Mesenteric fat pad (tissue), 1 donor: Measurements from ENCODE around the gene HYKK. TPM values are rescaled to one million over a fixed set of nuclear protein-coding genes. Genes with fewer than 3 reads are reported as not detected.
"Not testable (repeated sequence)": the region's sequence is repeated elsewhere in the genome, so short reads cannot be mapped to it uniquely, and the experiment has no call there.

ENCODE experiments used
- DNase-seq: peaks from one replicate; pipeline ENCODE4 v3.0.0-alpha.2; 2020; ENCODE audit warnings: low spot score
- total RNA-seq: library from RNA; stranded (reverse); fragmentation: NEBNext Ultra II Directional; extraction: Animal tissue kit (Norgen Biotek cat#: 25700); gene quantifications from one replicate; pipeline ENCODE4 v1.2.1, GENCODE V29; 2021
- donor health status: DM: yes; HTN: yes; CAD: no.

HYKK gene
- total RNA-seq, 1 donor from 2014 or later, result 4.1 TPM

DNA sequence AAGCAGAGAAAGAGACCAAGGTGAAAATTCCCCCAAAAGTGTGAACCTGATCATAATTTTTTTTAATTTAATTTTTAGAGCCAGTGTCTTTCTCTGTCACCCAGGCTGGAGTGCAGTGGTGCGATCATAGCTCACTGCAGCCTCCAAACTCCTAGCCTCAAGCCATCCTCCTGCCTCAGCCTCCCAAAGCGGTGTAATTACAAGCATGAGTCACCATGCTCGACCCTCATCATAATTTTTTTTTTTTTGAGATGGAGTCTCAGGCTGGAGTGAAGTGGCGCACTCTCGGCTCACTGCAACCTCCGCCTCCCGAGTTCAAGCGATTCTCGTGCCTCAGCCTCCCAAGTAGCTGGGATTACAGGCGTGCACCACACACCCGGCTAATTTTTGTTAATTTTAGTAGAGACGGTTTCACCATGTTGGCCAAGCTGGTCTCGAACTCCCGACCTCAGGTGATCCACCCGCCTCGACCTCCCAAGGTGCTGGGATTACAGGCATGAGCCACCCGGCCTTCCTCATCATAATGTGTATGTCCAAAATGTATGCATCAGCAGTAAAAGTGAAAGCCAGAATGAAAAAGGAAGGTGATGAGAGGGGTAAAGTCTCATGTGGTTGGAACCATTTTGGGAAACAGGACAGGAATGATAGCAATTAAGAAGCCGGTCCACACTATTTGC, 32.2 kb downstream of the HYKK start:
- not testable (repeated sequence) for DNase-seq

DNA sequence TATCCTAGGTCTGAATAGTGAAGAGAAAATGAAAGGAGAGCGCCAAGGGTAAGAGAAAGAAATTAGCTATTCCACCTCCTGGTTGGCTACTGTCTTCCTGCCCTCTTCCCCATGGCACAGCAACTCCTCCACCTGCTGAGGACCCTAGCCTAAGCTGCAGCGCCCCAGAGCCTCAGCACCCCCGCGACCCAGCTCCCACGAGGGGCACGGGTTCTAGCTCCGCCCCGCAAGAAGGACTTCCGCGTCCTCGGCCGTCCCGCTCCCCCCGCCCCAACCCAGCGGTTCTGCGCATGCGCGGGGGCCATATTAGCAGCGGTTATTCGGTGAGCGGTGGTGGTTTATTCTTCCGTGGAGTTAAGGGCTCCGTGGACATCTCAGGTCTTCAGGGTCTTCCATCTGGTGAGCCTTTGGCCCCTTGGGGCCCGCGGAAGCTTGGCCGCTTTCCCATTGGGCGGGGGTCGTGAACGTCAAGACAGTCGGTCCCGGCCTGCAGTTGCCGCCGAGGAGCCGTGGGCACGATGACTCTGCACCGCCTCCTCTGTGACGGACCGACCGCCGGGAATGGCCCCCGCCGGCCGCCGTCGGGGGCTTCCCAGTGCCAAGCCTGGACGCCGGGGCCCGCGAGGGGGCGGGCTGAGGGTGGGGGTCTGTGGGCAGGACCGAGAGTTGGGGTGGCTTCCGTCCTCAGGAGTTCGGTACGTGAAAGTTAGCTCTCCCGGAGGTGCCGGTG, 32.9 kb downstream of the HYKK start, which contains the start of gene PSMA4:
TSS of gene PSMA4 (plus strand) at position 304 of the 730 bp plus-strand sequence. CDS start 1,484 bp downstream, outside the sequence.
- peak; percentile 97 for DNase-seq

DNA sequence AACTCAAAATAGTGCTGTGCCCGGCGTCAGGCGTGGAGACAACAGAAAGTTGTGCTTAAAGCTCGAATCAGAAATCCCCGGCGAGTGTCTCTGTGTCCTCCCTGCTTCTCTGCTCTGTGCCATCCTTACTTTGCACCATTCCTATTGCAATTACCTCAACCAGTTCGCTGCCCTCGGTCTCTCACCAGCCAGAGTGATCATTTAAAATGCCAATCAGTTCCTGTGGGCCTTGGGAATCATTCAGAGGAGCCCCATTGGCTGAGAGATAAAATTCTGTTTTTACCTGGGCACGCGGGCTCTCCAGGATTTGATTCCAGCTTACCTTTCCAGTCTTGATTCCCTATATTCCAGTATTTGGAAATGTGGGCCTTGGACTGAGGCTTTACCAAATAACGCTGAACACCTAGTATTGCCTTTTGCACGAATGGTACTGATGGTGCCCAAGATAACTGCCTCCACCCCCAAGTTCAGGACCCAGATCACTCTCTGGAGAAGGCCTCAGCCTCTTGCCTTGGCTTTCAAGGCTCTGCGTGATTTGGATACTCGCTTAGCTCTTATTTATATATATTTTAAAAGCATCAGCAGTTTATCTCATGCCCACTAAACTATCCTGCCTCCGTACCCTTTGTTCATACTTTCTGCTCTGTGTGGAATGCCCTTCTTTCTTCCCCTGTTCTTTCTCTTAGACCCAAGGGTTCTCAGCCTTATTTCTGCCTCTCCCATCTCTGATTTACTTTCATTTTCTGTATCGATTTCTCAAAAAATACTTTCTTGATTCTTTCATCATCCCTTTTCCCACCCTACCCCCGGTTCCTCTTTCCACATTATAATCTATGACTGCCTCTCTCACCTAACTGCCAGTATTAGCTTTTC, 33.7 kb downstream of the HYKK start:
- no peak for DNase-seq

DNA sequence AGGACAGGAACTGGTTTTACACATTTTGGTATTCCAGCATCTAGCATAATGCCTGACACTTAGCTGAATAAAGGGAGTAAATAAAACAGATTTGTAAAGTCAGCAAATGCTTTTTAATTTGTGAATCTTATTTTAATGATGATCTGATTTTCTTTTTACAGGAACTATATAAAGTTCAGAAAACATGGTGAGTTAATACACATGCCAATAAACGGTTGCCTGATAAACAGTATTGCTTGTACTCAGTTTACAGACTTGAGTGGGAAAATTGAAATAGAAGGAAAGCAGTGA, 34.3 kb downstream of the HYKK start:
- no peak for DNase-seq

GRCh38 chr15:78542647-78543046, 35.3 kb downstream of the HYKK start:
- no peak for DNase-seq

GRCh38 chr15:78550194-78550593, 42.8 kb downstream of the HYKK start:
- DNase-seq, result no peak

DNA sequence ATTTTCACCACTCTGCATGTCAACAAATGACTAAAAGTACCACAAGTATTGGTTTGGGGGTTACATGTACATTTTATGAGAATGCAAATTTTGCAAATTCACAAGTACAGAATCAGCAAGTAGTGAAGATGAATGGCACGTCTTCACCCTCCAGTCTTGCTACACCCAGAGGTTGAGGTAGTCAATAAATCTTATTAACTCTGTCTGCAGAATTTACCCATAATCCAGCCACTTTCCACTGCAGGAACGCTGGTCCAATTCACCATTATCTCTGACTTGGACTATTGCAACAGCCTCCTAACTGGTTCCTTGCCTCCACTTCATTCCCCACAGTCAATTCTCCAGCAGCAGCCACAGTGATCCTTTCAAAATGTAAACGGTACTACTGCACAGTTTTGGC, 43.4 kb downstream of the HYKK start:
- no peak for DNase-seq

GRCh38 chr15:78551902-78552301, 44.5 kb downstream of the HYKK start:
- DNase-seq, result no peak

- no peak for DNase-seq
Observed at GRCh38 chr15:78552597-78552996, 45.2 kb downstream of the HYKK start.

- not testable (repeated sequence) for DNase-seq
Observed at GRCh38 chr15:78560201-78560600, 52.8 kb downstream of the HYKK start.

DNA sequence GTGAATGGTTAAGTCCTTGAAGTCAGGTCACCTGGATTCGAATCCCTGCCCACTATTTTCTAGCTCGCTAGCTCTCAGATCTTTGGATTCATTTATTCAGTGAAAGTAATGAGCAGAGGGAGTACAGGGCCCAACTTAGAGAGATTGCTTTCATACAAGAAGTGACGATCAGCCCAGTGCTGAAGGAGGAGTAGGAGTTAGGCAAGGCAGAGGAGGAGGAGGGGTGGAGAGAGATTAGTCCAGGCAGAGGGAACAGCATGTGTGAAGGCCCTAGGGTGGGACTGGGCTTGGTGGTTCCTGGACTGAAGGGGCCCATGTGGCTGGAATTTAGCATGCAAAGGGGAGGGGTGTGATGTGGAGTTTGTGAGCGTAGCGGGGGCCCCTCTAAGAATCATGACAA, 54.1 kb downstream of the HYKK start:
- DNase-seq, result no peak

- DNase-seq, result no peak
Observed at GRCh38 chr15:78563092-78563491, 55.7 kb downstream of the HYKK start.

DNA sequence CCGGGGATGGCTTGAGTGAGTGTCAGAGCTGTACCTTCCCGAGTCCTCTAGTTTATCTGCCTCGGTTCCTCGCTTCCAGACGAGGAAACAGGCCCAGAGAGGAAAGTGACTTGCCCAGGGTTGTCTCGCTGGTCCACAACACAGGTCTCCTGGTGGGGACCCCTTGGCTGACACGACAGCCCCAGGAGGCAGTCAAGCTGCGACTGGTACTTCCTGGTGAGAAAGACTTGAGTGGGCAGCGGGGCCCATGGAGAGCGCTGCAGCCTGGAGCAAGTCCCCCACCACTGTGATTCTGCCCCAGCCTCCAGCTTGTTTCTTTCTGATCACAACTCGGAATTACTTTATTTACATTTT, 57.3 kb downstream of the HYKK start:
- DNase-seq, result no peak

DNA sequence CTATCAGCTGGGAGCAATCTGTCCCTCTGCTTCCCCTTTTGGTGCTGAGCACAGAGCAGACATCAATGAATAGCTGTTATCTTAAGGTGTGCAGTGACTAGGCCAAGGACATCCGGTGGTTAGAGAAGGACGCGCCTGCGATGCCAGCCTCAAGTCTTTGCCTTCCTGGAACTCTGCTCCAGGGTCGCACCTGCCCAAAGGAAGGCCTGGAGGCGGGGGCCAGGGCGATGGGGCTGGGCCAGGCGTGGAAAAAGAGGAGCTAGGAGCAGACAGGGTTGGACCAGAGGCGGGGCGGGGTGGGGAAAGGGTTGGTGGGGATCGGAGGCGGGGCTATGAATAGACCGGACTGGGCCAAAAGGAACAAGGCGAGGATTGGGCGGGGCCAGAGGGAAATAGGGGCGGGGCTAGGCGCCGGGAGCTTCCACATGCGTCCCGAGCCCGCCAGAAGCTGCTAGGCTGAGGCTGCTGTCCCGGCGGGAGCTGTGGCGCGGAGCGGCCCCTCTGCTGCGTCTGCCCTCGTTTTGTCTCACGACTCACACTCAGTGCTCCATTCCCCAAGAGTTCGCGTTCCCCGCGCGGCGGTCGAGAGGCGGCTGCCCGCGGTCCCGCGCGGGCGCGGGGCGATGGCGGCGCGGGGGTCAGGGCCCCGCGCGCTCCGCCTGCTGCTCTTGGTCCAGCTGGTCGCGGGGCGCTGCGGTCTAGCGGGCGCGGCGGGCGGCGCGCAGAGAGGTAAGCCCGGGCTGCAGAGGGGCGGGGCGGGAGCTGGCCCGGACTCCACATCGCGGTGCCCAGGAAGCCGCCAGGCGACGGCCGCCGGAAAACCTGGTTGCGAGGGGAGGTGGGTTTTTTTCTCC, 57.9 kb downstream of the HYKK start, which contains the start of gene CHRNA5:
TSS of gene CHRNA5 (plus strand) at position 424 of the 854 bp plus-strand sequence. CDS start at position 624, 200 bp downstream.
- DNase-seq, result no peak

DNA sequence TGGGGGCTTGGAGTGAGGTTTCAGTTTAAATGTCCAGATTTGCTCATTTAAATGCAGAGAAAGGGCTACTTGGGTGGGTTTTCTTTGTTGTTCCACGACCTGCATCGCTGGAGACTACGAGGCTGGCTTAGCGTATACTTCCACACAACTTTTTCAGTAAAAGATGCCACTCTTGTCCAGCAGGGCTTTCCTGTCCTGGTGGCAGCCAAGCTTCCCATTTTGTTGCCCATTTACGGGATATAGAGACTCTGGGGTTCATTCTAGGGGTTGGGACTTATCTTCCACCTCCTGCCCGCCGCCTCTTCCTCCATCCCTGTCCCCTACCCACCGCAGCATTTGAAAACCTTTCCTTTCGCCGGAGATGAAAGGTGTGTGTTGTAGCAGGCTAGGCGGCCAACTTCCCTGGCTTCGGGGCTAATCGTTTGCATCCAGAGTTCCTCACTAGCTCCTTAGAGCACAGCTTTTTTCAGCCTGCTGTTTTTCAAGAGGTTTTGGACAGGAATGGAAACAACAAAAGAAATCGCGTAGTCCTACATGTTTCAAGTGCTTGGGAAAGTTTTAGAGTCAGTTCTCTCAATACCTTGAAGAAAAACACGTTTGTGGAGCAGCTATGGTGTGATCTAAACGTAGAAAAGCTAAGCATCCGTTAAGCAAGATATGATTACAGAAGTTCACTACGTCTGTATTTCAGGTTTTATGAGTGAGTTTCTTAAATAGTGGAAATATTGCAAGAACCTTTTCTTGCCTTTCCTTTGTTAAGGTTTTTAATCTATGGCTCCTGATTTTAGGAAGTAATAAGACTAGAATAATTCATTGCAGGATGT, 58.8 kb downstream of the HYKK start:
- no peak for DNase-seq

DNA sequence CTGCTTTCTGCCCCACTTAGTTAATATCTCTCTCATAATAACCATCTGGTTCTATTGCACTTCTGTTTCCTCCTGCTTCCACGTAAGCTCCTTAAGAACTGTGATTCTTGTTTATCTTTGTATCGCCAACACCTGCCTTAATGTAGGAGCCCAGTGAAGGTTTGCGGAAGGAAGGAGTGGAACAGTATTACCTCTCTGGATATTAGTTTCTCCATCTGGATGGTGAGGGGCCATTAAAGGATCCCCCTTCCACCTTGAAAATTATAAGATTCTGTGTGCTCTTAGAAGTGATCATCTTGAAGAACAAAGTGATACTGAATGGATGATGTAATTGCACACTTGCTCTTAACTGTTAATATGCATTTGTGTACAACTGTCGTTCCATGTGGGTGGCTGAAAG, 60.2 kb downstream of the HYKK start:
- DNase-seq, result no peak

DNA sequence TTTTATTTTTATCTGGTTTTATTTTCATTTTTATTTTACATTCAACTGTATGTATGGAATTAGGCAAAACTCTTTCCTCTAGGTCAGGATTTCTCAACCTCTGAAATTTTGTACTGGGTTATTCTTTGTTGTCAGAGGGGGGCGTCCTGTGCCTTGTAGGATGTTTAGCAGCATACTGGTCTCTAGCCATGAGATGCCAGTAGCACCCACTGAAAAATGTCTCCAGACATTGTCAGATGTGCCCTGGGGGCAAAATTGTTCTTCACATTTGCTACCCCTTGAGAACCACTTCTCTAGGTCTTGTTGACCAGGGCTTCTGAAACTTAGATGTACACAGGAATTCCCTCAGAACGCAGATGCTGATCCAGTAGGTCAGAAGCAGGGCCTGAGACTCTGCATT, 63.3 kb downstream of the HYKK start:
- no peak for DNase-seq

DNA sequence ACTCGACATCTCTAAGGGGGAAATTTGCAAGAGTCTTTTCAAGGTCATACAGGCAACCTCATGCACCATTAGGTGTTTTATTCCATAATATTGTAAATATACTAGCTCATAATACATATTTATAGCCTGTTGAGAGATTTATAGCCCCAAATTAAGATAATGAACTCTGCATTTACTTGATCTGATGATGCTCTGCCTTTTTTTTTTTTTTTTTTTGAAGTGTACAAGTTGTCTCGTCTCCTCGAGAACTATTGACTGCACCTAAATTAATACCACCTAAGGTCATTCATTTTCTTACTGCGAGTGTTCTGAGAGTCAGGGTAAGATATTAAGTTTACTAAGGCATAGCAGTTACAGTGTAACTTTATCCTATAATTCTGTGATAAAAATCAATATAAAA, 64.0 kb downstream of the HYKK start:
- no peak for DNase-seq

DNA sequence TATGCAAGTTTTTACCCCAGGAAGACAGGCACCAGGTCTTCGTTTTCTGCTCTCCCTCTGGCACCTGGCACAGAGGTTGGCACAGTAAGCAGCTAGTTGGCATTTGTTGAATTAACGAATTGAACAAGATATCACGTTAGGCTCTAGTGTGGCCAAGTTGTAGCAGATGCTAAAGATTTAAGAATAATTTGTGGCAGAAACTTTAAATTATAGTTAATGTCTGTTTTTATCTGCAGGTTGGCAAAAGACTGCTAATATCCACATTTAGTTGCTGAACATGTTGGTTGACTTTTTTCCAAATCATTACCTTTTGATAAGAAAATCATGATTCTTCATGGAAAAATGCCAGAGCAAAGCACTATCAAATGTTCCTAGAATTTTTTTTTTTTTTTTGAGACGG, 66.0 kb downstream of the HYKK start:
- no peak for DNase-seq

- DNase-seq, result no peak
Observed at GRCh38 chr15:78574944-78575343, 67.6 kb downstream of the HYKK start.
